ENCODE results near the gene CELF4. TPM values are rescaled to one million over a fixed set of nuclear protein-coding genes. Genes with fewer than 3 reads are reported as not detected.

CELF4 gene
- total RNA-seq, 1 experiment from 2014 or later: 0.11 TPM

GRCh38 chr18:37481491-37481890 is 84.1 kb downstream of the CELF4 start:
- no TSS peak for BruUV-seq (replicated peaks)
- CTCF ChIA-PET: no interaction called here
- H3K36me3 ChIP-seq (ENCODE audit: control insufficient read depth, insufficient read depth, low read length): no peaks in the 10 kb centered on the region
- H3K4me1 ChIP-seq: no peaks in the 10 kb centered on the region
- Mint-ChIP-seq H3K4me3 (ENCODE audit: unreplicated experiment) (no peak overlapping the region), H3K27ac (ENCODE audit: unreplicated experiment) (no peak overlapping the region), H3K27me3 (ENCODE audit: insufficient read depth, unreplicated experiment) (peaks cover 11% of the 10 kb centered on the region), H3K9me3 (ENCODE audit: unreplicated experiment) (no peaks in the 10 kb centered on the region), H3K36me3 (ENCODE audit: insufficient read depth, unreplicated experiment) (no peaks in the 10 kb centered on the region), H3K4me1 (ENCODE audit: low read depth, unreplicated experiment) (no peaks in the 10 kb centered on the region)
- no peak for DNase-seq
- no peak overlapping the region for H3K4me3 ChIP-seq (ENCODE audit: low read depth, low read length)
- intact Hi-C loops (cut with micrococcal nuclease; ENCODE audit: unreplicated experiment): no loop called here
- no peaks in the 10 kb centered on the region for H3K27me3 ChIP-seq (replicated peaks; ENCODE audit: control insufficient read depth, insufficient read depth, low read length)
- TF ChIP-seq CTCF (IDR thresholded peaks at IDR 0.05; ENCODE audit: insufficient read depth in 1 of 2, low read depth in 1 of 2, low read length in 1 of 2, severe bottlenecking in 1 of 2, unreplicated experiment in 1 of 2): no peak
- POLR2A ChIA-PET: no interaction called here
- no peaks in the 10 kb centered on the region for H3K9me3 ChIP-seq

GRCh38 chr18:37481072-37481471 is 84.5 kb downstream of the CELF4 start:
- ChIA-PET CTCF (no interaction called here), POLR2A (no interaction called here)

GRCh38 chr18:37476611-37477295 is 88.8 kb downstream of the CELF4 start:
- ChIA-PET POLR2A (no interaction called here), CTCF (no interaction called here)
- H3K36me3 ChIP-seq (ENCODE audit: control insufficient read depth, insufficient read depth, low read length): no peaks in the 10 kb centered on the region
- no peak for TF ChIP-seq CTCF (IDR thresholded peaks at IDR 0.05; ENCODE audit: insufficient read depth in 1 of 2, low read depth in 1 of 2, low read length in 1 of 2, severe bottlenecking in 1 of 2, unreplicated experiment in 1 of 2)
- DNase-seq: no peak
- H3K4me1 Mint-ChIP-seq (ENCODE audit: low read depth, unreplicated experiment): no peaks in the 10 kb centered on the region
- no peaks in the 10 kb centered on the region for H3K9me3 Mint-ChIP-seq (ENCODE audit: unreplicated experiment)
- H3K27me3 ChIP-seq (replicated peaks; ENCODE audit: control insufficient read depth, insufficient read depth, low read length): no peaks in the 10 kb centered on the region
- H3K4me3 Mint-ChIP-seq (ENCODE audit: unreplicated experiment): no peak overlapping the region
- peaks cover 11% of the 10 kb centered on the region for H3K27me3 Mint-ChIP-seq (ENCODE audit: insufficient read depth, unreplicated experiment)
- H3K4me3 ChIP-seq (ENCODE audit: low read depth, low read length): no peak overlapping the region
- H3K27ac Mint-ChIP-seq (ENCODE audit: unreplicated experiment): no peak overlapping the region
- H3K9me3 ChIP-seq: no peaks in the 10 kb centered on the region
- no TSS peak for BruUV-seq (replicated peaks)
- no peaks in the 10 kb centered on the region for H3K36me3 Mint-ChIP-seq (ENCODE audit: insufficient read depth, unreplicated experiment)
- H3K4me1 ChIP-seq: no peaks in the 10 kb centered on the region
- intact Hi-C loops (cut with micrococcal nuclease; ENCODE audit: unreplicated experiment): loop anchor here (5.0 to 10.0 kb wide), 2 partner anchors 34 to 82 kb away; no protein-coding TSS in a partner anchor

More at GRCh38 chr18:37481072-37481471, 84.5 kb downstream of the CELF4 start:
- BruUV-seq (replicated peaks): no TSS peak
- Mint-ChIP-seq H3K36me3 (ENCODE audit: insufficient read depth, unreplicated experiment) (no peaks in the 10 kb centered on the region), H3K27me3 (ENCODE audit: insufficient read depth, unreplicated experiment) (peaks cover 9% of the 10 kb centered on the region), H3K4me1 (ENCODE audit: low read depth, unreplicated experiment) (no peaks in the 10 kb centered on the region), H3K4me3 (ENCODE audit: unreplicated experiment) (no peak overlapping the region), H3K27ac (ENCODE audit: unreplicated experiment) (no peak overlapping the region), H3K9me3 (ENCODE audit: unreplicated experiment) (no peaks in the 10 kb centered on the region)
- DNase-seq: no peak
- TF ChIP-seq CTCF (IDR thresholded peaks at IDR 0.05; ENCODE audit: insufficient read depth in 1 of 2, low read depth in 1 of 2, low read length in 1 of 2, severe bottlenecking in 1 of 2, unreplicated experiment in 1 of 2): no peak
- H3K4me1 ChIP-seq: no peaks in the 10 kb centered on the region
- H3K4me3 ChIP-seq (ENCODE audit: low read depth, low read length): no peak overlapping the region
- H3K9me3 ChIP-seq: no peaks in the 10 kb centered on the region
- no peaks in the 10 kb centered on the region for H3K36me3 ChIP-seq (ENCODE audit: control insufficient read depth, insufficient read depth, low read length)
- H3K27me3 ChIP-seq (replicated peaks; ENCODE audit: control insufficient read depth, insufficient read depth, low read length): no peaks in the 10 kb centered on the region
- intact Hi-C loops (cut with micrococcal nuclease; ENCODE audit: unreplicated experiment): no loop called here
